ENCODE measurements around the gene ZFYVE16.
"Not testable (repeated sequence)": the region's sequence is repeated elsewhere in the genome, so short reads cannot be mapped to it uniquely, and the experiment has no call there.

ZFYVE16 gene

GRCh38 chr5:80491296-80491695 is 83.4 kb downstream of the ZFYVE16 start:
- no peak for DNase-seq

GRCh38 chr5:80492741-80493140 is 84.9 kb downstream of the ZFYVE16 start:
- no peak for DNase-seq

GRCh38 chr5:80493443-80493842 is 85.6 kb downstream of the ZFYVE16 start:
- not testable (repeated sequence) for DNase-seq

GRCh38 chr5:80495891-80496290 is 88.0 kb downstream of the ZFYVE16 start:
- DNase-seq, result no peak

GRCh38 chr5:80502800-80503199 is 94.9 kb downstream of the ZFYVE16 start:
- no peak for DNase-seq

GRCh38 chr5:80503641-80504040 is 95.8 kb downstream of the ZFYVE16 start:
- no peak for DNase-seq

GRCh38 chr5:80504833-80505232 is 97.0 kb downstream of the ZFYVE16 start:
- DNase-seq, result no peak

- DNase-seq, result no peak
These were observed 99.8 kb downstream of the ZFYVE16 start for GRCh38 chr5:80507663-80508062.

- no peak for DNase-seq
These were observed 101.0 kb downstream of the ZFYVE16 start for GRCh38 chr5:80508844-80509243.

GRCh38 chr5:80509362-80509761 is 101.5 kb downstream of the ZFYVE16 start:
- no peak for DNase-seq

- no peak for DNase-seq
These were observed 109.0 kb downstream of the ZFYVE16 start for GRCh38 chr5:80516826-80517225.
